ENCODE results near the gene SHCBP1L. TPM values are rescaled to one million over a fixed set of nuclear protein-coding genes. Genes with fewer than 3 reads are reported as not detected.
"Not testable (repeated sequence)": the region's sequence is repeated elsewhere in the genome, so short reads cannot be mapped to it uniquely, and the experiment has no call there.

Gene SHCBP1L
- total and polyA plus RNA-seq, 2 donors (not counting 1 experiment from before 2014, with no cell fraction given) = not detected

DNA sequence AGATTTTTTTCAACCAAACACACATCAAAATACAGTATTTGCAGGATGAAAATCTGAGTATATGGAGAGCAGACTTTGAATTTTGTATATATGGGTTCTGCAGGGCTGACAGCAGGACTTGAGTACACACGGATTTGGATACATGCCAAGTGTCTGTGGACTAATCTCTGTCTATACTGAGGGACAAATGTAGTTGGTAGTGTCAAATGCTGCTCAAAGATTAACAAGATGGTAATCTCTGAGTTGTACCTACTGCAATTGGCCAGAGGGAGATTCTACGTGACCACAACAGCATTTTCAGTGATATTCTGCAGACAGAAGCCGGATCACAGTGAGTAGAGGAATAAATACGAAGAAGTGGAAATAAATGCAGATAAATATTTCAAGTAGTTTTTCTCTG is 43.4 kb downstream of the SHCBP1L start:
- Histone ChIP-seq H3K4me1 (ENCODE audit: control insufficient read depth, extremely low read depth, insufficient read depth, low read length) (no peaks in the 10 kb centered on the region), H2AFZ (ENCODE audit: low read length) (no peak overlapping the region), H3K36me3 (ENCODE audit: control insufficient read depth, insufficient read depth, low read length) (no peaks in the 10 kb centered on the region), H3K9ac (ENCODE audit: insufficient read depth, low read length) (no peak overlapping the region), H3K4me2 (ENCODE audit: extremely low read depth, insufficient read depth, low read length) (no peak overlapping the region), H3K9me3 (ENCODE audit: control insufficient read depth, insufficient read depth, low read depth, low read length) (no peaks in the 10 kb centered on the region), H3K27me3 (ENCODE audit: control insufficient read depth, insufficient read depth, low read length) (no peaks in the 10 kb centered on the region), H3K27ac (ENCODE audit: insufficient read depth, low read length) (no peak overlapping the region), H3K4me3 (replicated peaks in 1 of 4; ENCODE audit: control extremely low read depth in 1 of 4, insufficient read depth in 1 of 4, low read depth in 3 of 4, low read length in 4 of 4) (no peak overlapping the region), H3K79me2 (ENCODE audit: control insufficient read depth, insufficient read depth, low read length) (no peaks in the 10 kb centered on the region), H4K20me1 (ENCODE audit: control insufficient read depth, extremely low read depth, insufficient read depth, low read length) (no peaks in the 10 kb centered on the region)
- TF ChIP-seq, protein P1, sequence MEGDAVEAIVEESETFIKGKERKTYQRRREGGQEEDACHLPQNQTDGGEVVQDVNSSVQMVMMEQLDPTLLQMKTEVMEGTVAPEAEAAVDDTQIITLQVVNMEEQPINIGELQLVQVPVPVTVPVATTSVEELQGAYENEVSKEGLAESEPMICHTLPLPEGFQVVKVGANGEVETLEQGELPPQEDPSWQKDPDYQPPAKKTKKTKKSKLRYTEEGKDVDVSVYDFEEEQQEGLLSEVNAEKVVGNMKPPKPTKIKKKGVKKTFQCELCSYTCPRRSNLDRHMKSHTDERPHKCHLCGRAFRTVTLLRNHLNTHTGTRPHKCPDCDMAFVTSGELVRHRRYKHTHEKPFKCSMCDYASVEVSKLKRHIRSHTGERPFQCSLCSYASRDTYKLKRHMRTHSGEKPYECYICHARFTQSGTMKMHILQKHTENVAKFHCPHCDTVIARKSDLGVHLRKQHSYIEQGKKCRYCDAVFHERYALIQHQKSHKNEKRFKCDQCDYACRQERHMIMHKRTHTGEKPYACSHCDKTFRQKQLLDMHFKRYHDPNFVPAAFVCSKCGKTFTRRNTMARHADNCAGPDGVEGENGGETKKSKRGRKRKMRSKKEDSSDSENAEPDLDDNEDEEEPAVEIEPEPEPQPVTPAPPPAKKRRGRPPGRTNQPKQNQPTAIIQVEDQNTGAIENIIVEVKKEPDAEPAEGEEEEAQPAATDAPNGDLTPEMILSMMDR (conservative IDR thresholded peaks at IDR 0.05 in 1 of 2, IDR thresholded peaks at IDR 0.05 in 1 of 2; ENCODE audit: low read depth in 1 of 2, low read length in 2 of 2) = no peak
- no peak for TF ChIP-seq EZH2 (IDR thresholded peaks at IDR 0.05; ENCODE audit: low read length, missing control alignments)
- no peak for DNase-seq (ENCODE audit: low read depth in 2 of 2)

DNA sequence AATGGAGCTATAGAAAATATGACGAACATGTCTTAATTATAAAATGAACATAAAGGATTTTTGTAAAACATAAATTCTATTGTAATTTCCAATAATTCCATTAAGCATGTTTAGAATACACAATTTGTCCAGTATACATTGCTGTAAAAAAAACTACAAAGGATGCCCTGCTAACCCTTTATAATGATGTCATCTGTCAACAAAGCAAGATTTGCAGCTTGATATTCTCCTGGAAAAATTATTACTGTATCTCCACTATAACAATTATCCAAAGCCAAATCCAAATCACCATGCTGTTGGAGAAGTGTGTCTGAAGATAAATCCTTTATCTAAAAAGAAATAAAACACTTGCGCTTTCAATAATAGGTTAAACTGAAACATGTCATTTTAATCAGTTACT is 47.6 kb downstream of the SHCBP1L start:
- no peak overlapping the region for H3K4me2 ChIP-seq (ENCODE audit: extremely low read depth, insufficient read depth, low read length)
- no peaks in the 10 kb centered on the region for H3K79me2 ChIP-seq (ENCODE audit: control insufficient read depth, insufficient read depth, low read length)
- no peaks in the 10 kb centered on the region for H3K27me3 ChIP-seq (ENCODE audit: control insufficient read depth, insufficient read depth, low read length)
- no peaks in the 10 kb centered on the region for H4K20me1 ChIP-seq (ENCODE audit: control insufficient read depth, extremely low read depth, insufficient read depth, low read length)
- H3K9ac ChIP-seq (ENCODE audit: insufficient read depth, low read length) = no peak overlapping the region
- H3K9me3 ChIP-seq (ENCODE audit: control insufficient read depth, insufficient read depth, low read depth, low read length) = no peaks in the 10 kb centered on the region
- no peaks in the 10 kb centered on the region for H3K36me3 ChIP-seq (ENCODE audit: control insufficient read depth, insufficient read depth, low read length)
- no peak overlapping the region for H3K4me3 ChIP-seq (replicated peaks in 1 of 4; ENCODE audit: control extremely low read depth in 1 of 4, insufficient read depth in 1 of 4, low read depth in 3 of 4, low read length in 4 of 4)
- TF ChIP-seq, protein P1 (conservative IDR thresholded peaks at IDR 0.05 in 1 of 2, IDR thresholded peaks at IDR 0.05 in 1 of 2; ENCODE audit: low read depth in 1 of 2, low read length in 2 of 2) = no peak
- TF ChIP-seq EZH2 (IDR thresholded peaks at IDR 0.05; ENCODE audit: low read length, missing control alignments) = no peak
- DNase-seq (ENCODE audit: low read depth in 2 of 2) = no peak
- no peaks in the 10 kb centered on the region for H3K4me1 ChIP-seq (ENCODE audit: control insufficient read depth, extremely low read depth, insufficient read depth, low read length)
- H2AFZ ChIP-seq (ENCODE audit: low read length) = no peak overlapping the region
- H3K27ac ChIP-seq (ENCODE audit: insufficient read depth, low read length) = no peak overlapping the region

DNA sequence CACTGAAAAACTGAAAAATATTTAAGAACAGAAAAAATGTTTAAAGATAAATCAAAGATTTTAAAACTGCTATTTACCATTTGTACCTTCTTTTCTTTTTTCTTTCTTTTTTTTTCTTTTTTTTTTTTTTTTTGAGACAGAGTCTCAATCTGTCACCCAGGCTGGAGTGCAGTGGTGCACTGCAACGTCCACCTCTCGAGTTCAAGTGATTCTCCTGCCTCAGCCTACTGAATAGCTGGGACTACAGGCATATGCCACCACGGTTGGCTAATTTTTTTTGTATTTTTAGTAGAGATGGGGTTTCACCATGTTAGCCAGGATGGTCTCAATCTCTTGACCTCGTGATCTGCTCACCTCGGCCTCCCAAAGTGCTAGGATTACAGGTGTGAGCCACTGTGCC is 51.0 kb downstream of the SHCBP1L start:
- not testable (repeated sequence) for H3K79me2 ChIP-seq (ENCODE audit: control insufficient read depth, insufficient read depth, low read length); H3K27ac ChIP-seq (ENCODE audit: insufficient read depth, low read length); H3K4me3 ChIP-seq (replicated peaks in 1 of 4; ENCODE audit: control extremely low read depth in 1 of 4, insufficient read depth in 1 of 4, low read depth in 3 of 4, low read length in 4 of 4); H3K9me3 ChIP-seq (ENCODE audit: control insufficient read depth, insufficient read depth, low read depth, low read length); H3K9ac ChIP-seq (ENCODE audit: insufficient read depth, low read length); H3K4me2 ChIP-seq (ENCODE audit: extremely low read depth, insufficient read depth, low read length); H4K20me1 ChIP-seq (ENCODE audit: control insufficient read depth, extremely low read depth, insufficient read depth, low read length); H3K4me1 ChIP-seq (ENCODE audit: control insufficient read depth, extremely low read depth, insufficient read depth, low read length); H3K36me3 ChIP-seq (ENCODE audit: control insufficient read depth, insufficient read depth, low read length); H2AFZ ChIP-seq (ENCODE audit: low read length); H3K27me3 ChIP-seq (ENCODE audit: control insufficient read depth, insufficient read depth, low read length); DNase-seq (ENCODE audit: low read depth in 2 of 2)

All from fibroblast of lung (primary cell).